DND-41 (cell line): ENCODE measurements around the gene CACNA2D3.
"Not testable (repeated sequence)": the region's sequence is repeated elsewhere in the genome, so short reads cannot be mapped to it uniquely, and the experiment has no call there.

ENCODE experiments used
- ATAC-seq: fragments of 200-7000 bp; cut with Tn5 transposase; 3 replicates; pipeline ENCODE4 v1.9.1; 2021; ENCODE audit warnings: low read depth; ENCODE audit not compliant: insufficient read depth
- DNase-seq: peaks from one replicate; pipeline ENCODE4 v3.0.0-alpha.2; 2020
- H2AFZ ChIP-seq: 2 replicates; pipeline ENCODE4 v1.6.0; 2012; ENCODE audit warnings: low read depth, low read length
- H3K27ac ChIP-seq: 2 replicates; pipeline ENCODE4 v1.5.1; 2012; ENCODE audit warnings: low read length, inconsistent platforms
- H3K27me3 ChIP-seq: fragments of 200-600 bp; sonication (generic); 2 replicates; pipeline ENCODE4 v1.6.0; 2012; ENCODE audit warnings: low read length, mild to moderate bottlenecking, inconsistent platforms; ENCODE audit not compliant: insufficient read depth, poor library complexity
- H3K36me3 ChIP-seq: 2 replicates; pipeline ENCODE4 v1.5.1; 2012; ENCODE audit warnings: low read length, inconsistent platforms; ENCODE audit not compliant: insufficient read depth
- H3K4me1 ChIP-seq: 2 replicates; pipeline ENCODE4 v1.5.1; 2012; ENCODE audit warnings: mild to moderate bottlenecking, low read length; ENCODE audit not compliant: insufficient read depth
- H3K4me2 ChIP-seq: 2 replicates; pipeline ENCODE4 v1.6.0; 2012; ENCODE audit warnings: mild to moderate bottlenecking, moderate library complexity, low read length, inconsistent platforms; ENCODE audit not compliant: insufficient read depth
- H3K4me3 ChIP-seq, 2 experiments: fragments of 200-600 bp in 1 of 2; shearing (Covaris generic) in 1 of 2; 2 replicates each; pipeline ENCODE4 v1.5.1; 2012 to 2016; ENCODE audit warnings: inconsistent platforms in 2 of 2, low read length in 2 of 2, mild to moderate bottlenecking in 2 of 2, low read depth in 1 of 2, moderate library complexity in 1 of 2
- H3K79me2 ChIP-seq: 2 replicates; pipeline ENCODE4 v1.6.0; 2012; ENCODE audit warnings: low read length, inconsistent platforms; ENCODE audit not compliant: insufficient read depth
- H3K9ac ChIP-seq: 2 replicates; pipeline ENCODE4 v1.6.0; 2012; ENCODE audit warnings: low read depth, mild to moderate bottlenecking, inconsistent platforms, low read length, moderate library complexity
- H3K9me3 ChIP-seq: 2 replicates; pipeline ENCODE4 v1.5.1; 2012; ENCODE audit warnings: low read length, moderate library complexity, mild to moderate bottlenecking, inconsistent platforms; ENCODE audit not compliant: insufficient read depth, severe bottlenecking
- H4K20me1 ChIP-seq: 2 replicates; pipeline ENCODE4 v1.6.0; 2012; ENCODE audit warnings: low read length; ENCODE audit not compliant: insufficient read depth
- EZH2 ChIP-seq: IDR thresholded peaks from 3 replicates; pipeline ENCODE4 v1.6.1; 2012; ENCODE audit warnings: borderline replicate concordance, low read depth, mild to moderate bottlenecking, moderate library complexity, low read length, inconsistent platforms; ENCODE audit not compliant: severe bottlenecking
- TF ChIP-seq, protein P1 (sequence below): IDR thresholded peaks from 2 replicates; pipeline ENCODE4 v1.5.1; 2012; ENCODE audit warnings: borderline replicate concordance, low read length, moderate library complexity, mild to moderate bottlenecking; ENCODE audit not compliant: poor library complexity, severe bottlenecking; ENCODE audit errors: extremely low read depth

CACNA2D3 gene

DNA sequence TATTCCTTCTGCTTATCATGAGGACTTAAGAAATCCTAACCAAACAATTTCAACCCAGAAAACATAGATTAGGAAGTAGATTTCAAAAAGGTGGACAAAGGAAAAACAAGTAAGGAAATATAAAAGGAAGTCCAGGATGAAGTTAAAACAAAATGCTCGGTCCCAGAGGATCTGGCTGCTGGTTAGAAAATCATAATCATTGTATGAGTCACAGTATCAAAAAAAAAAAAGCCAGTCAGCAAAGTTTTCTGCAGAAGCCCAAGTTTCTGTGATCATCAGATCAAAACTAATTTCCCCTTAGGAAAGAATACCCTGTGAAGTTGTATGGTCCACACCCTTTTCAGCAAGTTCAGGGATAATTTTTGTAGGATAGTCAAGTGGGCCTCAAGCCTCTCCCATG, 848.5 kb downstream of the CACNA2D3 start:
- H2AFZ ChIP-seq, result no peak overlapping the region
- H3K4me3 ChIP-seq, result no peak overlapping the region
- no peak for TF ChIP-seq EZH2
- TF ChIP-seq, protein P1, sequence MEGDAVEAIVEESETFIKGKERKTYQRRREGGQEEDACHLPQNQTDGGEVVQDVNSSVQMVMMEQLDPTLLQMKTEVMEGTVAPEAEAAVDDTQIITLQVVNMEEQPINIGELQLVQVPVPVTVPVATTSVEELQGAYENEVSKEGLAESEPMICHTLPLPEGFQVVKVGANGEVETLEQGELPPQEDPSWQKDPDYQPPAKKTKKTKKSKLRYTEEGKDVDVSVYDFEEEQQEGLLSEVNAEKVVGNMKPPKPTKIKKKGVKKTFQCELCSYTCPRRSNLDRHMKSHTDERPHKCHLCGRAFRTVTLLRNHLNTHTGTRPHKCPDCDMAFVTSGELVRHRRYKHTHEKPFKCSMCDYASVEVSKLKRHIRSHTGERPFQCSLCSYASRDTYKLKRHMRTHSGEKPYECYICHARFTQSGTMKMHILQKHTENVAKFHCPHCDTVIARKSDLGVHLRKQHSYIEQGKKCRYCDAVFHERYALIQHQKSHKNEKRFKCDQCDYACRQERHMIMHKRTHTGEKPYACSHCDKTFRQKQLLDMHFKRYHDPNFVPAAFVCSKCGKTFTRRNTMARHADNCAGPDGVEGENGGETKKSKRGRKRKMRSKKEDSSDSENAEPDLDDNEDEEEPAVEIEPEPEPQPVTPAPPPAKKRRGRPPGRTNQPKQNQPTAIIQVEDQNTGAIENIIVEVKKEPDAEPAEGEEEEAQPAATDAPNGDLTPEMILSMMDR, result no peak
- no peak overlapping the region for H3K9ac ChIP-seq
- no peak overlapping the region for H3K4me2 ChIP-seq
- H3K27ac ChIP-seq, result no peak overlapping the region
- H4K20me1 ChIP-seq, result no peaks in the 10 kb centered on the region
- no peaks in the 10 kb centered on the region for H3K9me3 ChIP-seq
- no peaks in the 10 kb centered on the region for H3K27me3 ChIP-seq
- H3K79me2 ChIP-seq, result no peaks in the 10 kb centered on the region
- ATAC-seq, result no peak
- no peaks in the 10 kb centered on the region for H3K36me3 ChIP-seq
- H3K4me1 ChIP-seq, result no peaks in the 10 kb centered on the region
- no peak for DNase-seq

DNA sequence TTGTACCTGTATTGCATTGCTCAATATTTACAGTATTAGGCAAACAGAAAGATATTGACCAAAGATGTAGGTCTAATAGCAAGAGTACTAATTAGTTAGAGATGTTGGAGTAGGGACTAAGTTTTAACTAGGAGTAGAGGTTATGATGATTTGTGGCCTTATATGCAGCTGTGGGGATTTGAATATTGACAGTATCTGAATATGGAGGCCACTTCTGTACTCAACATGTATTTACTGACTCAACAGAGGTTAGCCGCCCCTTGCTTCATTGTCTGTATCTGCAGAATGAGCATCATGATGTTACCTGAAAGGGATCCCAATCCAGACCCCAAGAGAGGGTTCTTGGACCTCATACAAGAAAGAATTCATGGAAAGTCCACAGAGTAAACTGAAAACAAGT, 855.1 kb downstream of the CACNA2D3 start:
- Histone ChIP-seq H3K36me3 (no peaks in the 10 kb centered on the region), H3K27me3 (no peaks in the 10 kb centered on the region), H3K4me3 (no peak overlapping the region), H3K9me3 (no peaks in the 10 kb centered on the region), H2AFZ (no peak overlapping the region), H3K4me2 (no peak overlapping the region), H3K4me1 (no peaks in the 10 kb centered on the region), H4K20me1 (no peaks in the 10 kb centered on the region), H3K79me2 (no peaks in the 10 kb centered on the region), H3K27ac (no peak overlapping the region), H3K9ac (no peak overlapping the region)
- TF ChIP-seq, protein P1, result no peak
- TF ChIP-seq EZH2, result no peak
- no peak for DNase-seq
- ATAC-seq, result no peak

DNA sequence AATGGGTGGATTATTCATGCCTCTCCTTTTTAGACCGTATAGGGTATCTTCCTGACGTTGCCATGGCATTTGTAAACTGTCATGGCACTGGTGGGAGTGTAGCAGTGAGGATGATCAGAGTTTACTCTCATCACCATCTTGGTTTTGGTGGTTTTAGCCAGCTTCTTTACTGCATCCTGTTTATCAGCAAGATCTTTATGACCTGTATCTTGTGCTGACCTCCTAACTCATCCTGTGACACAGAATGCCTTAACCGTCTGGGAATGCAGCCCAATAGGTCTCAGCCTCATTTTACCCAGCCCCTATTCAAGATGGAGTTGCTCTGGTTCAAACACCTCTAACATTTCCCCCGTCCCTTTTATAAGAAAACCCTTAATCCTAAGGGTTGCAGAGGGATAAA, 855.6 kb downstream of the CACNA2D3 start:
- H3K27ac ChIP-seq, H3K4me3 ChIP-seq, H3K79me2 ChIP-seq, H2AFZ ChIP-seq, H3K9me3 ChIP-seq, ATAC-seq, H3K36me3 ChIP-seq, H3K4me2 ChIP-seq, H3K4me1 ChIP-seq, H3K9ac ChIP-seq, H3K27me3 ChIP-seq, H4K20me1 ChIP-seq, DNase-seq: not testable (repeated sequence)

DNA sequence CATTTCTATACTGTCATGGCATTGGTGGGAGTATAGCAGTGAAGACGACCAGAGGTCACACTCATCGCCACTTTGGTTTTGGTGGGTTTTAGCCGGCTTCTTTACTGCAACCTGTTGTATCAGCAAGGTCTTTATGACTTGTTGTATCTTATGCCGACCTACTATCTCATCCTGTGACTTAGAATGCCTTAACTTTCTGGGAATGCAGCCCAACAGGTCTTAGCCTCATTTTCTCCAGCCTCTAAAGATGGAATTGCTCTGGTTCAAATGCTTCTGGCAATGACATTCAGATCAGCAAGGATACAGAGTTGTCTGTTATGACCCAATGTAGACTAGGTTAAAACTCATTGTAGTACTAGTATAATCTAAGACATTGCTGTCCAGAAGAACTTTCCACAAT, 860.5 kb downstream of the CACNA2D3 start:
- Histone ChIP-seq H3K79me2 (no peaks in the 10 kb centered on the region), H3K27me3 (no peaks in the 10 kb centered on the region), H3K4me2 (no peak overlapping the region), H3K4me1 (no peaks in the 10 kb centered on the region), H3K4me3 (no peak overlapping the region), H3K9me3 (no peaks in the 10 kb centered on the region), H3K36me3 (no peaks in the 10 kb centered on the region), H2AFZ (no peak overlapping the region), H4K20me1 (no peaks in the 10 kb centered on the region), H3K9ac (no peak overlapping the region), H3K27ac (no peak overlapping the region)
- DNase-seq (no peak), ATAC-seq (no peak)
- no peak for TF ChIP-seq EZH2
- TF ChIP-seq, protein P1, result no peak
